Dendritic cell treated with granulocyte-macrophage colony-stimulating factor and Interleukin-4, amounts not matched to agents 40 ng/mL and 50 ng/mL, for 4 days (primary cell): ENCODE measurements around the gene EVC.

ENCODE experiments used
- H3K27ac Mint-ChIP-seq: one replicate; pipeline ENCODE4 v1.8.0; 2022; ENCODE audit warnings: mild to moderate bottlenecking, mixed read lengths
- H3K27me3 Mint-ChIP-seq: one replicate; pipeline ENCODE4 v1.8.0; 2022; ENCODE audit warnings: mild to moderate bottlenecking, mixed read lengths
- H3K36me3 Mint-ChIP-seq: one replicate; pipeline ENCODE4 v1.8.0; 2022; ENCODE audit warnings: low read depth, mixed read lengths
- H3K4me1 Mint-ChIP-seq: one replicate; pipeline ENCODE4 v1.8.0; 2022; ENCODE audit warnings: low read depth, mixed read lengths
- H3K4me3 Mint-ChIP-seq: one replicate; pipeline ENCODE4 v1.8.0; 2022; ENCODE audit warnings: mild to moderate bottlenecking, moderate library complexity, mixed read lengths
- H3K9me3 Mint-ChIP-seq: one replicate; pipeline ENCODE4 v1.8.0; 2022; ENCODE audit warnings: mixed read lengths
- intact Hi-C: fragments of 100-400 bp; cut with micrococcal nuclease; formaldehyde crosslinking; loops from one replicate; pipeline ENCODE4 v1.15.0; 2022

Gene EVC

GRCh38 chr4:5760936-5761480 lies 50.0 kb downstream of the EVC start:
- Mint-ChIP-seq H3K4me3 (no peak overlapping the region), H3K27me3 (no peaks in the 10 kb centered on the region), H3K27ac (no peak overlapping the region), H3K36me3 (no peaks in the 10 kb centered on the region), H3K9me3 (no peaks in the 10 kb centered on the region), H3K4me1 (no peaks in the 10 kb centered on the region)
- intact Hi-C loops, result no loop called here

GRCh38 chr4:5770051-5770450 lies 59.0 kb downstream of the EVC start:
- H3K36me3 Mint-ChIP-seq, result no peaks in the 10 kb centered on the region
- no peak overlapping the region for H3K4me3 Mint-ChIP-seq
- peaks cover 30% of the 10 kb centered on the region for H3K9me3 Mint-ChIP-seq
- intact Hi-C loops, result no loop called here
- no peak overlapping the region for H3K27ac Mint-ChIP-seq
- no peaks in the 10 kb centered on the region for H3K27me3 Mint-ChIP-seq
- no peaks in the 10 kb centered on the region for H3K4me1 Mint-ChIP-seq

- Mint-ChIP-seq H3K9me3 (peaks cover 38% of the 10 kb centered on the region), H3K27ac (no peak overlapping the region), H3K4me3 (no peak overlapping the region), H3K27me3 (no peaks in the 10 kb centered on the region), H3K36me3 (no peaks in the 10 kb centered on the region), H3K4me1 (no peaks in the 10 kb centered on the region)
- intact Hi-C loops, result no loop called here
Measured at GRCh38 chr4:5772528-5773270, 61.7 kb downstream of the EVC start.

GRCh38 chr4:5773271-5773555 lies 62.2 kb downstream of the EVC start:
- H3K27ac Mint-ChIP-seq, result no peak overlapping the region
- H3K9me3 Mint-ChIP-seq, result peaks cover 33% of the 10 kb centered on the region
- no peaks in the 10 kb centered on the region for H3K4me1 Mint-ChIP-seq
- no peak overlapping the region for H3K4me3 Mint-ChIP-seq
- intact Hi-C loops, result no loop called here
- no peaks in the 10 kb centered on the region for H3K36me3 Mint-ChIP-seq
- no peaks in the 10 kb centered on the region for H3K27me3 Mint-ChIP-seq

- Mint-ChIP-seq H3K9me3 (peaks cover 21% of the 10 kb centered on the region), H3K4me3 (no peak overlapping the region), H3K36me3 (no peaks in the 10 kb centered on the region), H3K4me1 (no peaks in the 10 kb centered on the region), H3K27me3 (no peaks in the 10 kb centered on the region), H3K27ac (no peak overlapping the region)
- intact Hi-C loops, result no loop called here
Measured at GRCh38 chr4:5774416-5775036, 63.5 kb downstream of the EVC start.

GRCh38 chr4:5776510-5776909 lies 65.5 kb downstream of the EVC start:
- Mint-ChIP-seq H3K9me3 (peaks cover 11% of the 10 kb centered on the region), H3K27ac (no peak overlapping the region), H3K4me3 (no peak overlapping the region), H3K4me1 (no peaks in the 10 kb centered on the region), H3K27me3 (no peaks in the 10 kb centered on the region), H3K36me3 (no peaks in the 10 kb centered on the region)
- intact Hi-C loops, result no loop called here

GRCh38 chr4:5780831-5781480 lies 70.0 kb downstream of the EVC start:
- H3K4me1 Mint-ChIP-seq, result no peaks in the 10 kb centered on the region

GRCh38 chr4:5781691-5782090 lies 70.7 kb downstream of the EVC start:
- Mint-ChIP-seq H3K4me1 (no peaks in the 10 kb centered on the region), H3K36me3 (no peaks in the 10 kb centered on the region), H3K27me3 (no peaks in the 10 kb centered on the region), H3K9me3 (peaks cover 3% of the 10 kb centered on the region), H3K4me3 (no peak overlapping the region), H3K27ac (no peak overlapping the region)
- intact Hi-C loops, result no loop called here

More at GRCh38 chr4:5780831-5781480, 70.0 kb downstream of the EVC start:
- H3K36me3 Mint-ChIP-seq, result no peaks in the 10 kb centered on the region
- H3K9me3 Mint-ChIP-seq, result peaks cover 11% of the 10 kb centered on the region
- intact Hi-C loops, result no loop called here
- no peak overlapping the region for H3K4me3 Mint-ChIP-seq
- H3K27ac Mint-ChIP-seq, result no peak overlapping the region
- H3K27me3 Mint-ChIP-seq, result no peaks in the 10 kb centered on the region

- H3K36me3 Mint-ChIP-seq, result peaks cover 6% of the 10 kb centered on the region
- H3K4me1 Mint-ChIP-seq, result no peaks in the 10 kb centered on the region
- H3K27me3 Mint-ChIP-seq, result no peaks in the 10 kb centered on the region
- H3K27ac Mint-ChIP-seq, result no peak overlapping the region
- H3K9me3 Mint-ChIP-seq, result peaks cover 7% of the 10 kb centered on the region
- intact Hi-C loops, result no loop called here
- H3K4me3 Mint-ChIP-seq, result no peak overlapping the region
Measured at GRCh38 chr4:5782829-5783476, 72.0 kb downstream of the EVC start.

- intact Hi-C loops, result no loop called here
- Mint-ChIP-seq H3K4me1 (no peaks in the 10 kb centered on the region), H3K4me3 (no peak overlapping the region), H3K27ac (no peak overlapping the region), H3K9me3 (peaks cover 12% of the 10 kb centered on the region), H3K36me3 (peaks cover 8% of the 10 kb centered on the region), H3K27me3 (no peaks in the 10 kb centered on the region)
Measured at GRCh38 chr4:5783486-5783885, 72.5 kb downstream of the EVC start.

GRCh38 chr4:5784021-5784420 lies 73.0 kb downstream of the EVC start:
- Mint-ChIP-seq H3K27ac (no peak overlapping the region), H3K4me1 (no peaks in the 10 kb centered on the region), H3K27me3 (no peaks in the 10 kb centered on the region), H3K9me3 (peaks cover 12% of the 10 kb centered on the region), H3K4me3 (no peak overlapping the region), H3K36me3 (peaks cover 8% of the 10 kb centered on the region)
- intact Hi-C loops, result no loop called here

- H3K4me1 Mint-ChIP-seq, result no peaks in the 10 kb centered on the region
Measured at GRCh38 chr4:5784960-5785611, 74.1 kb downstream of the EVC start.

GRCh38 chr4:5785806-5786680 lies 75.0 kb downstream of the EVC start:
- Mint-ChIP-seq H3K27me3 (no peaks in the 10 kb centered on the region), H3K4me1 (no peaks in the 10 kb centered on the region), H3K4me3 (no peak overlapping the region), H3K36me3 (peaks cover 8% of the 10 kb centered on the region), H3K9me3 (peaks cover 12% of the 10 kb centered on the region), H3K27ac (no peak overlapping the region)
- intact Hi-C loops, result no loop called here

More at GRCh38 chr4:5784960-5785611, 74.1 kb downstream of the EVC start:
- Mint-ChIP-seq H3K36me3 (peaks cover 8% of the 10 kb centered on the region), H3K27me3 (no peaks in the 10 kb centered on the region), H3K4me3 (no peak overlapping the region), H3K9me3 (peaks cover 12% of the 10 kb centered on the region), H3K27ac (no peak overlapping the region)
- intact Hi-C loops, result no loop called here
